ENCODE measurements around the gene SMG1. TPM values are rescaled to one million over a fixed set of nuclear protein-coding genes. Genes with fewer than 3 reads are reported as not detected.
"Not testable (repeated sequence)": the region's sequence is repeated elsewhere in the genome, so short reads cannot be mapped to it uniquely, and the experiment has no call there.

The SMG1 gene
- total and polyA plus RNA-seq, 4 donors: 11.3 to 139 (median 43.0) TPM

- Histone ChIP-seq H3K27me3 (ENCODE audit: control insufficient read depth in 3 of 3, insufficient read depth in 3 of 3, low read length in 2 of 3) (peaks cover 0 to 2% (median 0%) of the 10 kb centered on the region in 3 donors), H3K4me3 (no peak overlapping the region), H3K9ac (ENCODE audit: insufficient read depth in 1 of 2, low read length in 2 of 2) (no peak overlapping the region), H3K4me1 (ENCODE audit: control insufficient read depth in 5 of 5, insufficient read depth in 5 of 5, low read length in 5 of 5) (peaks cover 0 to 4% (median 0%) of the 10 kb centered on the region in 5 donors), H3K36me3 (ENCODE audit: control insufficient read depth in 4 of 4, insufficient read depth in 4 of 4, low read length in 4 of 4) (no peaks in the 10 kb centered on the region), H3K27ac (ENCODE audit: low read depth in 1 of 2, low read length in 1 of 2) (peak overlapping the region in 1 of 2 donors; percentile 81), H3K9me3 (ENCODE audit: control insufficient read depth in 4 of 4, insufficient read depth in 3 of 4, low read length in 3 of 4) (no peaks in the 10 kb centered on the region)
- no peak for DNase-seq
- ATAC-seq (ENCODE audit: insufficient read depth, low FRiP score): no peak
- TF ChIP-seq, protein P1, sequence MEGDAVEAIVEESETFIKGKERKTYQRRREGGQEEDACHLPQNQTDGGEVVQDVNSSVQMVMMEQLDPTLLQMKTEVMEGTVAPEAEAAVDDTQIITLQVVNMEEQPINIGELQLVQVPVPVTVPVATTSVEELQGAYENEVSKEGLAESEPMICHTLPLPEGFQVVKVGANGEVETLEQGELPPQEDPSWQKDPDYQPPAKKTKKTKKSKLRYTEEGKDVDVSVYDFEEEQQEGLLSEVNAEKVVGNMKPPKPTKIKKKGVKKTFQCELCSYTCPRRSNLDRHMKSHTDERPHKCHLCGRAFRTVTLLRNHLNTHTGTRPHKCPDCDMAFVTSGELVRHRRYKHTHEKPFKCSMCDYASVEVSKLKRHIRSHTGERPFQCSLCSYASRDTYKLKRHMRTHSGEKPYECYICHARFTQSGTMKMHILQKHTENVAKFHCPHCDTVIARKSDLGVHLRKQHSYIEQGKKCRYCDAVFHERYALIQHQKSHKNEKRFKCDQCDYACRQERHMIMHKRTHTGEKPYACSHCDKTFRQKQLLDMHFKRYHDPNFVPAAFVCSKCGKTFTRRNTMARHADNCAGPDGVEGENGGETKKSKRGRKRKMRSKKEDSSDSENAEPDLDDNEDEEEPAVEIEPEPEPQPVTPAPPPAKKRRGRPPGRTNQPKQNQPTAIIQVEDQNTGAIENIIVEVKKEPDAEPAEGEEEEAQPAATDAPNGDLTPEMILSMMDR (IDR thresholded peaks at IDR 0.05; ENCODE audit: control extremely low read depth, extremely low read depth): no peak
- WGBS, 2 donors: 74 to 80% methylated on average over 2 of the region's 2 CpGs
Measured at GRCh38 chr16:18959031-18959505, 32.9 kb upstream of the SMG1 start.

DNA sequence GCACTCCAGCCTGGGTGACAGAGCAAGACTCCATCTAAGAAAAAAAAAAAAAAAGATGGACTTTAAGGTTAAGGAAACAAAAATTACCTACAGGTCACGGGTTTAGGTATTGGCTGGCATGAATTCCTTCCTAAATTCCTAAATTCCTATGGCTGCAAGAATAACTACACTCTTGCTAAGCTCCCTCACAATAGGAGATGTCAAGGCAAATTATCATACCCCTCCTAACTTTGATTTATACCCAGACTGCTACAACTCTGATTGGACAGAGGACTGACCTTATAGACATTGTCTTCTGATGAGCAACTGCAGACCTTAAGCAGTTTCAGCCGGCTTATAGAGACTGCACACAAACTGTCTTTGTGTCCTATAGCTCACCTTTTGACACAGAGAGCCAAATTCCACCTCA is 32.4 kb upstream of the SMG1 start:
- Histone ChIP-seq H3K9me3 (ENCODE audit: control insufficient read depth in 4 of 4, insufficient read depth in 3 of 4, low read length in 3 of 4) (no peaks in the 10 kb centered on the region), H3K36me3 (ENCODE audit: control insufficient read depth in 4 of 4, insufficient read depth in 4 of 4, low read length in 4 of 4) (no peaks in the 10 kb centered on the region), H3K4me1 (ENCODE audit: control insufficient read depth in 5 of 5, insufficient read depth in 5 of 5, low read length in 5 of 5) (peaks cover 0 to 4% (median 0%) of the 10 kb centered on the region in 5 donors), H3K27ac (ENCODE audit: low read depth in 1 of 2, low read length in 1 of 2) (peak overlapping the region in 1 of 2 donors; percentile 81), H3K4me3 (no peak overlapping the region), H3K27me3 (ENCODE audit: control insufficient read depth in 3 of 3, insufficient read depth in 3 of 3, low read length in 2 of 3) (peaks cover 0 to 2% (median 0%) of the 10 kb centered on the region in 3 donors), H3K9ac (ENCODE audit: insufficient read depth in 1 of 2, low read length in 2 of 2) (no peak overlapping the region)
- ATAC-seq (ENCODE audit: insufficient read depth, low FRiP score) (no peak), DNase-seq (no peak)
- WGBS, 2 donors: 86 to 89% methylated on average over 2 of the region's 2 CpGs
- TF ChIP-seq, protein P1 (IDR thresholded peaks at IDR 0.05; ENCODE audit: control extremely low read depth, extremely low read depth): no peak

DNA sequence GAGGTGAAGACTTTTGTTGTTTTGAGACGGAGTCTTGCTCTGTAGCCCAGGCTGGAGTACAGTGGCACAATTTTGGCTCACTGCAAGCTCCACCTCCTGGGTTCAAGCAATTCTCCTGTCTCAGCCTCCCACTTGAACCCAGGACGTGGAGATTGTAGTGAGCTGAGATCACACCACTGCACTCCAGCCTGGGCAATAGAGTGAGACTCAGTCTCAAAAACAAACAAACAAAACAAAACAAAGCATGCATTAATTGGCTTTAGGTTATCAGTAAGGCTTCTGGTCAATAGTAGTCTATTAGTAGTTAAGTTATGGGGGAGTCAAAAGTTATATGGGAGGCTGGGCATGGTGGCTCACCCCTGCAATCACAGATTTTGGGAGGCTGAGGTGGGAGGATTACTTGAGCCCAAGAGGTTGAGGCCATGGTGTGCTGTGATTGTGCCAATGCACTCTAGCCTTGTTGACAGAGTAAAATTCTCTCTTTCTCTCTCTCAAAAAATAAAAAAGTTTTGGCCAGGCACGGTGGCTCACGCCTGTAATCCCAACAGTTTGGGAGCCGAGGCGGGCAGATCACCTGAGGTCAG is 30.5 kb upstream of the SMG1 start:
- H3K4me3 ChIP-seq; H3K27ac ChIP-seq (ENCODE audit: low read depth in 1 of 2, low read length in 1 of 2); H3K27me3 ChIP-seq (ENCODE audit: control insufficient read depth in 3 of 3, insufficient read depth in 3 of 3, low read length in 2 of 3); DNase-seq; H3K9me3 ChIP-seq (ENCODE audit: control insufficient read depth in 4 of 4, insufficient read depth in 3 of 4, low read length in 3 of 4); H3K36me3 ChIP-seq (ENCODE audit: control insufficient read depth in 4 of 4, insufficient read depth in 4 of 4, low read length in 4 of 4); ATAC-seq (ENCODE audit: insufficient read depth, low FRiP score); H3K4me1 ChIP-seq (ENCODE audit: control insufficient read depth in 5 of 5, insufficient read depth in 5 of 5, low read length in 5 of 5); H3K9ac ChIP-seq (ENCODE audit: insufficient read depth in 1 of 2, low read length in 2 of 2): not testable (repeated sequence)
- WGBS, 2 donors: 70 to 81% methylated on average over 6 of the region's 6 CpGs

DNA sequence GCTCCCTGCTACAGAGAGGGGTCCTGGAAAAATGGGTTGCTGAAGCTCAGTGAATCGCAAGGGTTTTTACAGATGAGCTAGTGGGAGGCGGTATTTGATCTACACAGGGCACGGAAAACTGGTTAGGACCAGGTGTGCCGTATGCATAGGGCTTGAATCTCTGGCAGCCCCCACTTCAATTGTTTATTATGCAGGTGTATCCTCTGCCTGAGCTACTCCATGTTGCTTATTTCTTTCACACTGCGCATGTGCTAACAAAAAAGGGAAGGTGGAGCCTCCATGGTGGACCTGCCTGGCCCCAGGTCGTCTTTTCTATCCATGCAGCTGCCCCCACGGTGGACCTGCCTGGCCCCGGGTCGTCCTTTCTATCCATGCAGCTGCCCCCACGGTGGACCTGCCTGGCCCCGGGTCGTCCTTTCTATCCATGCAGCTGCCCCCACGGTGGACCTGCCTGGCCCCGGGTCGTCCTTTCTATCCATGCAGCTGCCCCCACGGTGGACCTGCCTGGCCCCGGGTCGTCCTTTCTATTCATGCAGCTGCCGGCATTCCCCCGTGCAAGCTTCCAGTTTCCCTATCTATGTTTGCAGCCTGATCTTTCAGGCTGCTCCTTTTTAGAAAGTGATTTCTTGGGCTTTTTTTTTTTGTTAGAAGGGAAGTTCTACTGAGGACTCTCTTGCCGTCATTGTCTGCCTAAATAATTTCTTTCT is 29.8 kb upstream of the SMG1 start:
- H3K4me1 ChIP-seq (ENCODE audit: control insufficient read depth in 5 of 5, insufficient read depth in 5 of 5, low read length in 5 of 5); H3K27me3 ChIP-seq (ENCODE audit: control insufficient read depth in 3 of 3, insufficient read depth in 3 of 3, low read length in 2 of 3); H3K36me3 ChIP-seq (ENCODE audit: control insufficient read depth in 4 of 4, insufficient read depth in 4 of 4, low read length in 4 of 4); ATAC-seq (ENCODE audit: insufficient read depth, low FRiP score); H3K9ac ChIP-seq (ENCODE audit: insufficient read depth in 1 of 2, low read length in 2 of 2); H3K9me3 ChIP-seq (ENCODE audit: control insufficient read depth in 4 of 4, insufficient read depth in 3 of 4, low read length in 3 of 4); H3K4me3 ChIP-seq; H3K27ac ChIP-seq (ENCODE audit: low read depth in 1 of 2, low read length in 1 of 2); DNase-seq: not testable (repeated sequence)
- 26 to 29% methylated on average over 14 to 16 of the region's 21 CpGs for WGBS, 2 donors
